Smooth muscle cell (in vitro differentiated cells): Measurements from ENCODE around the gene KRTAP26-1. TPM values are rescaled to one million over a fixed set of nuclear protein-coding genes. Genes with fewer than 3 reads are reported as not detected.

ENCODE experiments used
- DNase-seq: peaks from one replicate; lab custom pipeline; 2025; ENCODE audit not compliant: unreplicated experiment; lab: John Stamatoyannopoulos, UW
- H2AFZ ChIP-seq: fragments of 200-600 bp; sonication (generic); 2 replicates; pipeline ENCODE4 v1.6.0; 2016; ENCODE audit warnings: antibody characterized with exemption, low read depth, mild to moderate bottlenecking
- H3F3A ChIP-seq: fragments of 200-600 bp; sonication (generic); 2 replicates; pipeline ENCODE4 v1.6.0; 2017; ENCODE audit warnings: antibody characterized with exemption, low read depth
- H3K27ac ChIP-seq: fragments of 200-600 bp; sonication (generic); 2 replicates; pipeline ENCODE4 v1.5.1; 2016; ENCODE audit warnings: low read depth, mild to moderate bottlenecking
- H3K27me3 ChIP-seq: fragments of 200-600 bp; sonication (generic); 2 replicates; pipeline ENCODE4 v1.6.1; 2016; ENCODE audit warnings: low read depth, mild to moderate bottlenecking
- H3K36me3 ChIP-seq: fragments of 200-600 bp; sonication (generic); 2 replicates; pipeline ENCODE4 v1.5.1; 2016; ENCODE audit warnings: low read depth
- H3K4me1 ChIP-seq: fragments of 200-600 bp; sonication (generic); 2 replicates; pipeline ENCODE4 v1.5.1; 2016; ENCODE audit warnings: low read depth
- H3K4me2 ChIP-seq: fragments of 200-600 bp; sonication (generic); 2 replicates; pipeline ENCODE4 v1.6.0; 2016; ENCODE audit warnings: mild to moderate bottlenecking
- H3K4me3 ChIP-seq: fragments of 200-600 bp; sonication (generic); 2 replicates; pipeline ENCODE4 v1.5.1; 2016; ENCODE audit warnings: mild to moderate bottlenecking
- H3K79me2 ChIP-seq: fragments of 200-600 bp; sonication (generic); 2 replicates; pipeline ENCODE4 v1.6.0; 2016; ENCODE audit warnings: low read depth, mild to moderate bottlenecking
- H3K9ac ChIP-seq: fragments of 200-600 bp; sonication (generic); 2 replicates; pipeline ENCODE4 v1.6.0; 2016; ENCODE audit warnings: low read depth
- H3K9me3 ChIP-seq: fragments of 200-600 bp; sonication (generic); replicated peaks from 2 replicates; pipeline ENCODE4 v1.5.1; 2016; ENCODE audit warnings: low read depth
- H4K20me1 ChIP-seq: fragments of 200-600 bp; sonication (generic); 2 replicates; pipeline ENCODE4 v1.6.0; 2016; ENCODE audit warnings: low read depth
- WGBS: methylation state at CpG from one replicate; pipeline ENCODE4 v1.1.7; 2016; ENCODE audit warnings: low lambda C conversion rate; 5-methylcytosine and 5-hydroxymethylcytosine counted together
- polyA plus RNA-seq: library from polyadenylated mRNA; unstranded; fragments of >200 nt; fragmentation: Nextera tagmentation; extraction: Ambion mirVana; gene quantifications from 2 replicates; pipeline ENCODE4 v1.2.1, GENCODE V29; 2016
- total RNA-seq: library from RNA; depleted of rRNA; stranded (reverse); fragments of >200 nt; gene quantifications from 2 replicates; pipeline ENCODE4 v1.2.3, GENCODE V29; 2014
- TF ChIP-seq, protein P1 (sequence below): fragments of 200-600 bp; sonication (generic); IDR thresholded peaks from 2 replicates; pipeline ENCODE4 v1.5.1; 2017; ENCODE audit warnings: borderline replicate concordance, mild to moderate bottlenecking, antibody characterized with exemption; ENCODE audit not compliant: insufficient read depth, poor library complexity, severe bottlenecking

The KRTAP26-1 gene
- total and polyA plus RNA-seq, 2 experiments from 2014 or later, result not detected

DNA sequence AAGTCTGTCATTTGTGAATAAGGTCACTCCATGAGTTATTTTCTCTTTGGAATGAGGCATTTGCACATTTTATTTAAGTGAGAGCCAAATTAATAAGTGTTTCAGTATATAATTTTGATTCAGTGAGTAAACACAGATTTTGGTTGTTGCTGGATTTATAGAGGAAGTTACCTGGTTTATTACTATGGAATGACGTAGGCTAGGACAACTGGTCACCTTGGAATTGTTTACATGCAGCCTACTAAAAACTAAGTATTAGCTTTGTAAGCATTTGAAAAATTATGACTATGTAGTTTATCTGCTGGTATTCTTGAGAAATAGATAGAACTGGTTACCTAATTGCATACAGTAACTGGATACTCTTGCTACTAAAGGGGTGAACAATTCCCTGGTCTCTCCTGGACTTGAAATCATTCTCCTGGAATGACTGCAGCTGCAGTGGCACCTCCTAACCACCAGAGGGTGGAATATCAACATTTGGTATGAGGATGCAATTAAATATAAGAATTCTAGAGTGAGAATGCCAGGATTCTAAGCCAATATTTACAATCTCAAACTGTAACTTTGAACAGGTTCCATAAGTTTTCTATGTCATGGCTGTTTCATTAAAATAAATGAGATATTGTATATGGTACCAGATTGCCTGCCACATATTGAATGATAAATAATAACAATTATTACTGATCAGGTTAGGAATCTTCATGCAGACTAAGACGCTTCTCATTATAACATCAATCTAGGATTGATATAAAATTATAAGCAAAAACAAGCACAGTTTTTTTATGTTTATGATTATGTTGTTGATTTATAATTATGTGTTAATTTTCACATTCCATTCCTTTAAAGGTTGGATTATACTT, 20.8 kb upstream of the KRTAP26-1 start:
- Histone ChIP-seq H3F3A (no peaks in the 10 kb centered on the region), H3K4me2 (no peak overlapping the region), H4K20me1 (no peaks in the 10 kb centered on the region), H3K36me3 (no peaks in the 10 kb centered on the region), H3K4me1 (peaks cover 4% of the 10 kb centered on the region), H3K4me3 (no peak overlapping the region), H3K79me2 (no peaks in the 10 kb centered on the region), H3K27me3 (no peaks in the 10 kb centered on the region), H3K9me3 (no peaks in the 10 kb centered on the region), H3K9ac (no peak overlapping the region), H2AFZ (no peak overlapping the region), H3K27ac (no peak overlapping the region)
- TF ChIP-seq, protein P1, sequence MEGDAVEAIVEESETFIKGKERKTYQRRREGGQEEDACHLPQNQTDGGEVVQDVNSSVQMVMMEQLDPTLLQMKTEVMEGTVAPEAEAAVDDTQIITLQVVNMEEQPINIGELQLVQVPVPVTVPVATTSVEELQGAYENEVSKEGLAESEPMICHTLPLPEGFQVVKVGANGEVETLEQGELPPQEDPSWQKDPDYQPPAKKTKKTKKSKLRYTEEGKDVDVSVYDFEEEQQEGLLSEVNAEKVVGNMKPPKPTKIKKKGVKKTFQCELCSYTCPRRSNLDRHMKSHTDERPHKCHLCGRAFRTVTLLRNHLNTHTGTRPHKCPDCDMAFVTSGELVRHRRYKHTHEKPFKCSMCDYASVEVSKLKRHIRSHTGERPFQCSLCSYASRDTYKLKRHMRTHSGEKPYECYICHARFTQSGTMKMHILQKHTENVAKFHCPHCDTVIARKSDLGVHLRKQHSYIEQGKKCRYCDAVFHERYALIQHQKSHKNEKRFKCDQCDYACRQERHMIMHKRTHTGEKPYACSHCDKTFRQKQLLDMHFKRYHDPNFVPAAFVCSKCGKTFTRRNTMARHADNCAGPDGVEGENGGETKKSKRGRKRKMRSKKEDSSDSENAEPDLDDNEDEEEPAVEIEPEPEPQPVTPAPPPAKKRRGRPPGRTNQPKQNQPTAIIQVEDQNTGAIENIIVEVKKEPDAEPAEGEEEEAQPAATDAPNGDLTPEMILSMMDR, result peak; percentile 98
- 88% methylated on average over 2 of the region's 2 CpGs for WGBS
- DNase-seq, result no peak

DNA sequence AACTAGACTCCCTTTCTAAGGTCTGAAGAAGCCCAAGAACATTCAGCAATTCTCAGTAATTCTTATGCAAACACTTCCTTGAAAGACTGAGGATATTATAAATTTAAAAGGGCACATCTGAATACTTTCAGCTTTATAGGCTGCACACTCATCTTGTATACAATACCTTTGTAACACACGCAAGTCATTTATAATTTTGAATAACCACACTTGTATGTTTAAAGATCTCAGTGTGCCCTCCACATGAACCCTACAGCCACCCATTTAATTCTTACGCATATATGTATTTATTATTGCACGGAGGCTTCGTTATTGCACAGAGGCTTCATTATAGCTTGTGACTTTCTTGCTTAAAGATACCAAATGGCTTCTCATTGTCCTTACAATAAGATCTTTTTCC, 18.6 kb upstream of the KRTAP26-1 start:
- Histone ChIP-seq H3K9ac (no peak overlapping the region), H3F3A (no peaks in the 10 kb centered on the region), H3K9me3 (no peaks in the 10 kb centered on the region), H3K36me3 (no peaks in the 10 kb centered on the region), H4K20me1 (no peaks in the 10 kb centered on the region), H3K27me3 (no peaks in the 10 kb centered on the region), H3K4me3 (no peak overlapping the region), H3K27ac (no peak overlapping the region), H2AFZ (no peak overlapping the region), H3K79me2 (no peaks in the 10 kb centered on the region), H3K4me1 (peaks cover 4% of the 10 kb centered on the region), H3K4me2 (no peak overlapping the region)
- no peak for DNase-seq
- TF ChIP-seq, protein P1, result no peak
- 93% methylated on average over 4 of the region's 4 CpGs for WGBS

DNA sequence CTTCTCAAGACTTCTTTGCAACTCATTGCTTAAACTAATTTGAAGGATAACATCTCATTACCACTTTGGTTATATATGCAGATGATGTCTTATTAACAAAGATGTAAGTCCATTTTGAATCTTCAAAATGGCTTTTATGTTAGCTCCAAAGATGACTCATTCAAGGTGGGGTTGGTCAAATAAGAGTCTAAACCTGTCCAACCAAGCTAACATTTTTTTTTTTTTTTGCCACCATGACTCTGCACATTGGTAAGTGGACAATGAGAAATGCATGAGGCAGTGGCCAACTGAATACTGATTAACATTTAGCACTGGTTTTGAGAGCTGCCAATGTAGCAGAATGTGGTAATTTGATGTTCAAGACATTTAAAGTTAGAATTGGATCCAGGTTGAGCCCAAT, 17.7 kb upstream of the KRTAP26-1 start:
- no peak overlapping the region for H2AFZ ChIP-seq
- H3K4me1 ChIP-seq, result peaks cover 4% of the 10 kb centered on the region
- H3K79me2 ChIP-seq, result no peaks in the 10 kb centered on the region
- H3F3A ChIP-seq, result no peaks in the 10 kb centered on the region
- H3K9me3 ChIP-seq, result no peaks in the 10 kb centered on the region
- H3K27me3 ChIP-seq, result no peaks in the 10 kb centered on the region
- no peak overlapping the region for H3K9ac ChIP-seq
- no peak overlapping the region for H3K4me3 ChIP-seq
- TF ChIP-seq, protein P1, result no peak
- no peaks in the 10 kb centered on the region for H3K36me3 ChIP-seq
- no peak overlapping the region for H3K4me2 ChIP-seq
- H3K27ac ChIP-seq, result no peak overlapping the region
- DNase-seq, result no peak
- H4K20me1 ChIP-seq, result no peaks in the 10 kb centered on the region
